ENCODE results near the gene MYOG.

DNA sequence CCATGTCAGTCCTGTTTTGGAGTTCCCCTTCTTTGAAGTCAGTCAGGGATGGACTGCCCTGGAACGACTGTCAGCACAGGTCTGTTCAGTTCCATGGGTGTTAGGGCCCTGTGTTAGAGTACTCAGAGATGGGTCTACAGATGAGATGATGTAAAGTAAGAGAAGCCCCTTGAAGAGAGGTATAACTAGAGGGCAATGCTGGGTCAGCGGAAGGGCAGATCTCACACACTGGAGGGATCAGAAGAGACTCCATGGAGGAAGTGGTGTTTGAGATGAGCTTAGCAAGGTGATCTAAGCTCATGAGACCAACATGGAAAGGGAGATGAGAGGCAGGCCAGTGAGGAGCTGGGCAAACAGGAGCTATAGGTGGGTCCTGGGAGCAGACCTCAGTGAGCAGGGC is 51.9 kb downstream of the MYOG start:
- TF ChIP-seq, protein P1, sequence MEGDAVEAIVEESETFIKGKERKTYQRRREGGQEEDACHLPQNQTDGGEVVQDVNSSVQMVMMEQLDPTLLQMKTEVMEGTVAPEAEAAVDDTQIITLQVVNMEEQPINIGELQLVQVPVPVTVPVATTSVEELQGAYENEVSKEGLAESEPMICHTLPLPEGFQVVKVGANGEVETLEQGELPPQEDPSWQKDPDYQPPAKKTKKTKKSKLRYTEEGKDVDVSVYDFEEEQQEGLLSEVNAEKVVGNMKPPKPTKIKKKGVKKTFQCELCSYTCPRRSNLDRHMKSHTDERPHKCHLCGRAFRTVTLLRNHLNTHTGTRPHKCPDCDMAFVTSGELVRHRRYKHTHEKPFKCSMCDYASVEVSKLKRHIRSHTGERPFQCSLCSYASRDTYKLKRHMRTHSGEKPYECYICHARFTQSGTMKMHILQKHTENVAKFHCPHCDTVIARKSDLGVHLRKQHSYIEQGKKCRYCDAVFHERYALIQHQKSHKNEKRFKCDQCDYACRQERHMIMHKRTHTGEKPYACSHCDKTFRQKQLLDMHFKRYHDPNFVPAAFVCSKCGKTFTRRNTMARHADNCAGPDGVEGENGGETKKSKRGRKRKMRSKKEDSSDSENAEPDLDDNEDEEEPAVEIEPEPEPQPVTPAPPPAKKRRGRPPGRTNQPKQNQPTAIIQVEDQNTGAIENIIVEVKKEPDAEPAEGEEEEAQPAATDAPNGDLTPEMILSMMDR (conservative IDR thresholded peaks at IDR 0.05; ENCODE audit: low read length): no peak
- no peak for TF ChIP-seq EZH2phosphoT487 (IDR thresholded peaks at IDR 0.05; ENCODE audit: borderline replicate concordance, low read depth, low read length)
